Activated T-helper 2 cell treated with anti-CD3 and anti-CD28 coated beads, Interferon-gamma antibody, Interleukin-2, Interleukin-4, amounts not matched to agents 10 μg/mL and 5 μg/mL and 100 μg/mL, durations not matched to agents 14 hours and 24 hours and 36 hours (primary cell): Measurements from ENCODE around the gene TSPAN15. TPM values are rescaled to one million over a fixed set of nuclear protein-coding genes. Genes with fewer than 3 reads are reported as not detected.

Experiments used
- DNase-seq: peaks from one replicate; pipeline ENCODE4 v3.0.0; 2021; ENCODE audit warnings: low spot score
- H3K27ac Mint-ChIP-seq: one replicate; pipeline ENCODE4 v1.8.0; 2021; ENCODE audit warnings: mixed read lengths
- H3K27me3 Mint-ChIP-seq: one replicate; pipeline ENCODE4 v1.8.0; 2021; ENCODE audit warnings: low read depth, mixed read lengths
- H3K36me3 Mint-ChIP-seq: one replicate; pipeline ENCODE4 v1.8.0; 2021; ENCODE audit warnings: low read depth, mixed read lengths
- H3K4me1 Mint-ChIP-seq: one replicate; pipeline ENCODE4 v1.8.0; 2021; ENCODE audit warnings: low read depth, mixed read lengths
- H3K4me3 Mint-ChIP-seq: one replicate; pipeline ENCODE4 v1.8.0; 2021; ENCODE audit warnings: low read depth, mild to moderate bottlenecking, moderate library complexity, mixed read lengths
- H3K9me3 Mint-ChIP-seq: one replicate; pipeline ENCODE4 v1.8.0; 2021; ENCODE audit warnings: mixed read lengths
- intact Hi-C: fragments of 100-400 bp; cut with micrococcal nuclease; formaldehyde crosslinking; loops from one replicate; pipeline ENCODE4 v1.15.1; 2023
- total RNA-seq: library from RNA; stranded (reverse); gene quantifications from 2 replicates; pipeline ENCODE4 v1.2.3, GENCODE V29; 2022

The TSPAN15 gene
- total RNA-seq, 1 donor from 2014 or later = 0.55 TPM

DNA sequence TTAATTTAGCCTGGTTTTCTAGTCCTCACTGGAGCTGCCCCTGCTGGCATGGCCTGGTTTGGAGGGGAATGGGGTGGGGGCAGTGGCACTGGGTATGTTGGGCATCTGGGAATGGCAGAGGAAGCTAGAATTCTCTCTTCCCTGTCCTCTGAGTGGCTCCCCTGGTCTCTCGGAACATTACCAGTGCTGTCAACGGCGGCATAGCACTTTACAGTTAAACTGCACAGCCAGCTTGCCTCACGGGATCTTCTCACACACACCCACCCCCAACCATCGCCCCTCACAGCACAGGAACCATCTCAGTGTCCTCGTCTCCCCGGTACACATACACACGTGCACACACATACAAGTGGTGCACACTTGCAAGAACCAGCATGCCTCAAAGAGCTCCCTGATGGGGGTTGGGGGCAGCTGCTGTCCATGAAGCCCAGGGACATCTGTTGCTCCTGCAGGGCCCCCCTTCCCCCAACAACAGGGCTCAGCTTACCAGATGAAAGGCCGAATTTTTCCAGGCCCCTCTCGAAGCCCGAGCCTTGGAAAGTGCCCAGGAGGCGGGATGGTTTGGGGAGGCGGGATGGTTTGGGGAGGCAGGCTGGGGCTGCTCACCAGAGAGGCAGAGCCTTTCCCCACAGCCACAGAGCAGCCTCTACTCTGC lies 41.0 kb downstream of the TSPAN15 start:
- Mint-ChIP-seq H3K4me1 (no peaks in the 10 kb centered on the region), H3K4me3 (no peak overlapping the region), H3K27me3 (no peaks in the 10 kb centered on the region), H3K36me3 (no peaks in the 10 kb centered on the region), H3K9me3 (peaks cover 16% of the 10 kb centered on the region), H3K27ac (no peak overlapping the region)
- DNase-seq = no peak
- intact Hi-C loops = no loop called here

DNA sequence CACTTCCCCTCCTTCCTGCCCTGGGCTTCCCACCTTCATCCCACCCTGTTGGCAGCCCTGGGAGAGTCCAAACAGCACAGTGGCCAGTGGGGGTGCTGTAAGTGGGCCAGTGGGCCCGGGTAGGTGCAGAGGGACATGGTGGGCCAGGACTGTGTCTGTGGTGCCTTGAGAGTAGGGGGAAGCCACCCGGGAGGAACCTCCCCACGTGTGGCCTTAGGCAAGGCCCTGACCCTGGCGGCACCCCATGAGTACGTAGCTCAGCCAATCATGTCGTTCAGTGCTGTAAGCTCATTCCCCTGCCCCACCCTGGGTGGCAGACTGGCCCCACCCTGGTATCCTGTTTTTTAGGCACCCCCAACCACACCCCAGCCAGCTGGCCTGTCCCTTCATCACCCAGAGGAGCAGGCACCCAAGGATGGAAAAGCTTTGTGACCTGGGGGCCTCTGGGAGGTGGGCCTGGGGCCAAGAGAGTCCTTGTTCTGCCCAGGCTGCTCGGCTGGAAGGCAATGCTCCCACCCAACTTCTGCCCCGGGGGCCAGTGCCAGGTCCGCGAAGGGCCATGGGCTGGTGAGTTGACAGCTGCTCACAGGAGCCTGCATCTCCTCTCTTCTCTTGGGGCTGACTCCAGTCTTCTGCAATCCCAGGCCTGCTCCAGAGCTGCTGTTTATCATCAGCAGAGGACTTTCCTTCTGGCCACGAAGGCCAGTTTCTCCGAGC lies 41.6 kb downstream of the TSPAN15 start:
- no peaks in the 10 kb centered on the region for H3K36me3 Mint-ChIP-seq
- no peaks in the 10 kb centered on the region for H3K27me3 Mint-ChIP-seq
- no peak overlapping the region for H3K4me3 Mint-ChIP-seq
- H3K4me1 Mint-ChIP-seq = no peaks in the 10 kb centered on the region
- peaks cover 13% of the 10 kb centered on the region for H3K9me3 Mint-ChIP-seq
- intact Hi-C loops = no loop called here
- H3K27ac Mint-ChIP-seq = no peak overlapping the region
- DNase-seq = no peak

DNA sequence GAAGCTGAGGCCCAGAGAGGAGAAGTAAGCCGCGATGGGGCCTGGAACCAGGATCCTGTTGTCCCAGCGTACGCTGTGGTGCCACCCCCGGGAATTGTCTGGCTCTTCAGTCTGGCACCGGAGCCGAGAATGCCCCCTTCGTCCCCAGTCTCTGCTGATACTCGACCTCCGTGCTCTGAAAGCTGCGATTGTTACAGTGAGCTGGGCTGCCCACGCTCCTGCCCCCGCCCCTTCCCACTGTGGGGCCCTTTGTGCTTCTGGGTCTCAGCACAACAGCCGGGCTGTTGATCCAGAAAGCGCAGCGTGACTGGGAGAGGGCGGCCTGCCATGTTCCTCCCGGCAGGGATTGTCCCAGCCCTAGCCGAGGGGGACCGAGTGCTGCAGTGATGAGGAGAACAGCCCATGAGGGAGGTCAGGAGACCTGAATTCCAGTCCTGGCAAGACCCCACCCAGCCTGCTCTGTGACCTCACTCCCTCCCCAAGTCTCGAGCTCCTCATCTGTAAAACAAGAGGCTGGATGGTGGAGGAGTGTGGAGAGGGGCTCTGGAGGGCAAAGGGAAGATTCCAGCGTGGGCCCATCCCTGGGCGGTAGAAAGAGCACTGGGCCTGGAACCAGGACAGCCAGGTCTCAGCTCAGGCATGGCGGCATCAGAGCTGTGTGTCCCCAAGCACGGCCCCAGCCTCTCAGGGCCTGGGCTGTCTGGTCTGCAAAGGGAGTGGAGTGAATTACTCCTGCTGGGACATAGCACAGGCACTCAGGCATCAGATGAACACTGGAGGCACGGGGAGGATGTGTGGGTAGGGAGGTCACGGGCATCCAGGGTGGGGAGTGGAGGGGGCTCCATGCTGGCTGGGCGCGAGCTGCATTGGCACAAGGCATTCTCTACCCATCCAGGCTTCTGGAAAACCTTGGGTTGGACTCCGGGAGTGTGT lies 43.6 kb downstream of the TSPAN15 start:
- Mint-ChIP-seq H3K27me3 (no peaks in the 10 kb centered on the region), H3K9me3 (no peaks in the 10 kb centered on the region), H3K4me1 (no peaks in the 10 kb centered on the region), H3K36me3 (no peaks in the 10 kb centered on the region), H3K4me3 (no peak overlapping the region), H3K27ac (no peak overlapping the region)
- intact Hi-C loops = no loop called here
- no peak for DNase-seq

DNA sequence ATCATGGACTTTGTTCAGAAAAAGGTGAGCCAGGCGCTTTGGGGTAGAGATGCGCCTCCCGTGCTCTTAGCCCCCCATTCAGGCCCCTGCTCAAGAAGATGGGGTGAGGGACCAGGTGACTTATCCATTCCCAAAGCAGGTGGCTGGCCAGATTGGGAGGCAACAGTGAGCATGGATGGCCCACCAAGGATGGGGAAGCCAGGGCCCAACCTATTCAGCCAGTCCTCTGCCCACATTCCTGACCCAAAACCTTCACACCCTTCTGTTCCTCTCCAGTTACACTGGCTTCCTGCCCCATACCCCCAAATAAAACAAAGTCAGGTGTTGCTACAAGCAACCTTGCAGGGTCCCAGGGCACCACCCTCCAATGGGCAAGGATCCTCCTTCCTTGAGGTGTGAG lies 44.4 kb downstream of the TSPAN15 start:
- intact Hi-C loops = no loop called here
- Mint-ChIP-seq H3K4me3 (no peak overlapping the region), H3K9me3 (no peaks in the 10 kb centered on the region), H3K36me3 (no peaks in the 10 kb centered on the region), H3K27me3 (no peaks in the 10 kb centered on the region), H3K27ac (no peak overlapping the region), H3K4me1 (no peaks in the 10 kb centered on the region)
- no peak for DNase-seq

DNA sequence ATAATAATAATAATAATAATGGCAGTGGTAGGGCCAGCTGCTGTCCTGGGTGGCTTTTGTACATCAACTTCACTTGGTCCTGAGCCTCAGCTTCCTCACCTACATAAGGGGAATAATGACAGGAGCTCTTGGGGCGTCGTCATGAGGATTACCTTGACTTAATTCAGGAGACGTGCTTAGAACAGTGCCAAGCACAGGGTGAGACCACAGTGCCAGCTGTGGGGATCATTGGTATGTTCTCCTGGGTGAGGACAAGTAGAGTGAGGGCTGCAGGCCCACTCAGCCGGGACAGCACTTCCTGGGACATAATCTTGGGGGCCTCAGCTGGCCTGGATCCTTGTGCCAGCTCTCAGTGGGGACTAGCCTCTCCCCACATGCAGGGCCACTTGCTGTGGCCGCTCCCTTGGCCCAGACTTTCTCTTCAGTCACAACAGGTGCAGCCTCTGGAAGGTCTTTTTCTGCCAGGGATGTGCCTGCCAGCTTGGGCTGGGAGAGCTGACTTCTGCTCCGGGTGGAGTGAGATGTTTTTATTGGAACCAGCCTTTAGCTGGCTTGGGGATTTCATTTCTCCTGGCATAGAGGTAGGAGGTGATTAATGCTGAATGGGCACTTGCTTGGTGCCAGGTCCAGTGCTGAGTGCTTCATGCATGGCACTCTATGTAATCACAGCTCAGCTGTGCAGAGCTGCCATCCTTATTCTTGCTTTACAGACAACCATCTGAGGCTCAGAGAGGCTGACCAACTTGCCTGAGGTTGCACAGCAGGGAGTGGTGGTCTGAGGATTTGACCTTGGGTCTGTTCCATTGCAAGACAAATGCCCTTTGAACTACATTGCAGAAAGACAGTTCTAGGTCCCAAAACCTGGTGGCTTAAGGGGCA lies 45.3 kb downstream of the TSPAN15 start:
- intact Hi-C loops = no loop called here
- no peak for DNase-seq
- Mint-ChIP-seq H3K4me3 (no peak overlapping the region), H3K36me3 (no peaks in the 10 kb centered on the region), H3K4me1 (no peaks in the 10 kb centered on the region), H3K9me3 (no peaks in the 10 kb centered on the region), H3K27ac (no peak overlapping the region), H3K27me3 (no peaks in the 10 kb centered on the region)

- Mint-ChIP-seq H3K4me1 (no peaks in the 10 kb centered on the region), H3K9me3 (no peaks in the 10 kb centered on the region), H3K36me3 (no peaks in the 10 kb centered on the region), H3K4me3 (no peak overlapping the region), H3K27ac (no peak overlapping the region), H3K27me3 (peaks cover under 1% of the 10 kb centered on the region)
- intact Hi-C loops = no loop called here
- no peak for DNase-seq
These were observed 45.9 kb downstream of the TSPAN15 start for GRCh38 chr10:69497231-69497561.

GRCh38 chr10:69497611-69498390 lies 46.5 kb downstream of the TSPAN15 start:
- intact Hi-C loops = no loop called here
- no peak for DNase-seq
- no peaks in the 10 kb centered on the region for H3K4me1 Mint-ChIP-seq
- no peak overlapping the region for H3K27ac Mint-ChIP-seq
- H3K36me3 Mint-ChIP-seq = no peaks in the 10 kb centered on the region
- no peaks in the 10 kb centered on the region for H3K9me3 Mint-ChIP-seq
- H3K4me3 Mint-ChIP-seq = no peak overlapping the region
- peaks cover 3% of the 10 kb centered on the region for H3K27me3 Mint-ChIP-seq

DNA sequence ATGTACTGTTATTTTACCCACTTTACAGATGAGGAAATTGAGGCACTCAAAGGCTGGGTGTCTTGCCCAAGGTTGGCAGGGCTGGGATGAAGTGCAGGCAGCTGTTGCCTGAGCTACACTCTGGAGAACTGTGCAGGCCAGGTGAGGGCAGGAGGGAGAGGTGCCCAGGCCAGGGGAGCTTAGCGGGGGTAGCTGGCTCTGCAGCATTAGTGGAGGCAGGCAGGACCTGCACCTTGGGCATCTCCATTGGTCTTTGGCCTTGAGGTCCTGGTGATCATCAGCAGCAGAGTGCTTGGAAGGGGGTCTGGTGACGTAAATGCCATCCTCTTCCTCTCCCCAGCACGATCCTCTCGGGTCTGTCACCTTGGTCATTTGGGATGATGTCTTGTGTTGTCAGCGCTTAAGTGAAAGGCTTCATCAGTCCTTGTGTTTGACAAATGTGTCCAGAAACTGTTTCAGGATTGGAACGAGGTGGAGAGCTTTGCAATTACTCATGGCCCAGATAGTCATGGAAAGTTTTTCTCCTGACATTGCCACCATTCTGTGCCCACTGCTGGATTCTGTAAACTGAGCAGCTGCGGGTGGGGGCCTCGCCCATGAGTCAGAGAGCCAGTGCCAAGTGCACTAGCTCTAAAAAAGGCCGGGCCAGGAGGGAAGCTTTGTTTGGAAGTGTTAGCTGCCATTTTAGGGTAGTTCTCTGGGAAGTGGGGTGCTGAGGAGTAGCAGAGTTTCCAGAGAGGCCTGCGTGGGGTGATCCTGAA lies 47.6 kb downstream of the TSPAN15 start:
- Mint-ChIP-seq H3K27ac (no peak overlapping the region), H3K9me3 (no peaks in the 10 kb centered on the region), H3K4me1 (no peaks in the 10 kb centered on the region), H3K27me3 (peaks cover 3% of the 10 kb centered on the region), H3K4me3 (no peak overlapping the region), H3K36me3 (no peaks in the 10 kb centered on the region)
- DNase-seq = no peak
- intact Hi-C loops = no loop called here

DNA sequence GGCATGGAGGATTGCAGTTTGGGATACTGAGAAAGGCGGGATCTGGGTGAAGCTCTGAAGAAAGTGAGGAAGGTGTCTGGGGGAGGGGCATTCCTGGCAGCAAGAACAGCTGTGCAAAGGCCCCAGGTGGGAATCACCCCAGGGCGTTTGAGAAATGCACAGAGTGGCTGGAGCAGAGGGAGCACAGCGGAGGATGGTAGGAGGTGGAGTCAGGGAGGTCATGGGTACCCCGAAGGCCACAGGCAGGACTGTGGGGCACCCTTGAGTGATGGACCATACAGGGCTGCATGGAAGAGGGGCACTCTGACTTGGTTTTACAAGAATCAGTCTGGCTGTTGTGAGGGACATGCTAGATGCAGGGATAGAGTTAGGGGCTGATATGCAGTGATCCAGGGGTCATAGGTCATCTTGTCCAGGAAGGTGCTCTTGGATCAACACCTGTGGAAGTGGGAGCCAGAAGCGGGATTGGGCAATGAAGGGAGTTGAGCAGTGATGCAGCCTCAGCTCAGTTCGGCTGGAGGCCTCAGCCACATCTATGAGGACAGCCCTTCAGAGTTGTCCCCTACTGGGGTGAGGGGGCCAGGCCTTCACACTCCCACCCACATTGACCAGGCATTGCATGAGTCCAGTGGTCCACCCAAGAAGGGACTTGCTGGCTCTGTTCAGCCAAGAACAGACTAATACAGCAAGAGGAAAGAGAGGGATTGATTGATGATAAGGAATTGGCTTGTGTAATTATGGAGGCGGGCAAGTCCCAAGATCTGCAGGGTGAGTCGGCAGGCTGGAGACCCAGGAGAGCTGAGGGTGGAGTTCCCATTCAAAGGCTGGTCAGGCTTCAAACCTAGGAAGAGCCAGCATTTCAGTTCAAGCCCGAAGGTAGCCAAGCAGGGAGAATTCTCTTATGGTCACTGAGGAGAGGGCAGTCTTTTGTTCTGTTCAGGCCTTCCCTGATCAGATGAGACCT lies 48.7 kb downstream of the TSPAN15 start:
- H3K4me3 Mint-ChIP-seq = no peak overlapping the region
- no peaks in the 10 kb centered on the region for H3K4me1 Mint-ChIP-seq
- H3K27me3 Mint-ChIP-seq = peaks cover 3% of the 10 kb centered on the region
- H3K9me3 Mint-ChIP-seq = no peaks in the 10 kb centered on the region
- DNase-seq = no peak
- H3K27ac Mint-ChIP-seq = no peak overlapping the region
- intact Hi-C loops = no loop called here
- no peaks in the 10 kb centered on the region for H3K36me3 Mint-ChIP-seq

GRCh38 chr10:69500864-69501468 lies 49.7 kb downstream of the TSPAN15 start:
- intact Hi-C loops = no loop called here
- Mint-ChIP-seq H3K4me3 (no peak overlapping the region), H3K27me3 (peaks cover 3% of the 10 kb centered on the region), H3K27ac (no peak overlapping the region), H3K4me1 (no peaks in the 10 kb centered on the region), H3K9me3 (no peaks in the 10 kb centered on the region), H3K36me3 (no peaks in the 10 kb centered on the region)
- DNase-seq = no peak
